ENCODE results near the gene KLK1. TPM values are rescaled to one million over a fixed set of nuclear protein-coding genes. Genes with fewer than 3 reads are reported as not detected.
"Not testable (repeated sequence)": the region's sequence is repeated elsewhere in the genome, so short reads cannot be mapped to it uniquely, and the experiment has no call there.

KLK1 gene
- total RNA-seq, 1 donor: not detected

GRCh38 chr19:50772476-50772875 is 51.1 kb downstream of the KLK1 start:
- Histone ChIP-seq H4K20me1 (ENCODE audit: insufficient read depth, low read length) (no peaks in the 10 kb centered on the region), H3K4me1 (ENCODE audit: insufficient read depth, low read length) (no peaks in the 10 kb centered on the region), H3K27ac (ENCODE audit: low read depth, low read length) (no peak overlapping the region), H3K79me2 (ENCODE audit: insufficient read depth, low read length) (no peaks in the 10 kb centered on the region), H3K9me3 (ENCODE audit: low read depth, low read length) (no peaks in the 10 kb centered on the region), H3K36me3 (ENCODE audit: insufficient read depth, low read length) (no peaks in the 10 kb centered on the region), H3K4me2 (ENCODE audit: insufficient read depth, low read length) (no peak overlapping the region), H3K27me3 (ENCODE audit: insufficient read depth, low read length) (peaks cover 6% of the 10 kb centered on the region), H3K4me3 (ENCODE audit: insufficient read depth, low read length) (no peak overlapping the region), H2AFZ (ENCODE audit: low read length) (no peak overlapping the region)
- no peak for TF ChIP-seq CTCF (IDR thresholded peaks at IDR 0.05; ENCODE audit: extremely low read depth, low read depth, low read length)
- peak; percentile 80 for DNase-seq (ENCODE audit: insufficient read length, low spot score, missing footprints)

- Histone ChIP-seq H3K4me3 (ENCODE audit: insufficient read depth, low read length) (no peak overlapping the region), H2AFZ (ENCODE audit: low read length) (no peak overlapping the region), H3K4me1 (ENCODE audit: insufficient read depth, low read length) (no peaks in the 10 kb centered on the region), H4K20me1 (ENCODE audit: insufficient read depth, low read length) (no peaks in the 10 kb centered on the region), H3K27ac (ENCODE audit: low read depth, low read length) (no peak overlapping the region), H3K79me2 (ENCODE audit: insufficient read depth, low read length) (no peaks in the 10 kb centered on the region), H3K36me3 (ENCODE audit: insufficient read depth, low read length) (no peaks in the 10 kb centered on the region), H3K27me3 (ENCODE audit: insufficient read depth, low read length) (no peaks in the 10 kb centered on the region), H3K4me2 (ENCODE audit: insufficient read depth, low read length) (no peak overlapping the region), H3K9me3 (ENCODE audit: low read depth, low read length) (no peaks in the 10 kb centered on the region)
- no peak for TF ChIP-seq CTCF (IDR thresholded peaks at IDR 0.05; ENCODE audit: extremely low read depth, low read depth, low read length)
- DNase-seq (ENCODE audit: insufficient read length, low spot score, missing footprints): no peak
Observed at GRCh38 chr19:50770888-50771287, 52.7 kb downstream of the KLK1 start.

- H3K36me3 ChIP-seq (ENCODE audit: insufficient read depth, low read length); H4K20me1 ChIP-seq (ENCODE audit: insufficient read depth, low read length); H2AFZ ChIP-seq (ENCODE audit: low read length); H3K27ac ChIP-seq (ENCODE audit: low read depth, low read length); H3K27me3 ChIP-seq (ENCODE audit: insufficient read depth, low read length); DNase-seq (ENCODE audit: insufficient read length, low spot score, missing footprints); H3K4me3 ChIP-seq (ENCODE audit: insufficient read depth, low read length); H3K4me1 ChIP-seq (ENCODE audit: insufficient read depth, low read length); H3K79me2 ChIP-seq (ENCODE audit: insufficient read depth, low read length); H3K4me2 ChIP-seq (ENCODE audit: insufficient read depth, low read length); H3K9me3 ChIP-seq (ENCODE audit: low read depth, low read length): not testable (repeated sequence)
Observed at GRCh38 chr19:50770164-50770563, 53.4 kb downstream of the KLK1 start, which contains the start of gene GPR32. TSS of gene GPR32 (plus strand) at chr19:50770464. CDS start at chr19:50770601, 137 bp downstream.

Small RNA genes lying within 50 kb of the gene (small RNA-seq; reads per million reads assigned to genes)
- gene SNORD88A: 73.5 reads per million, percentile 97 among the genes with 10 or more reads in this experiment
- not detected for gene SNORD88B
- not detected for gene SNORD88C

Other genes with a start within 250 kb of the KLK1 start
- 0.36 TPM in 1 of 2 replicates, not detected in the other for gene SYT3, start 183.9 kb downstream of the KLK1 start, total RNA-seq
- not detected in 2 replicates for gene C19orf81, start 174.3 kb downstream of the KLK1 start, total RNA-seq
- 0.88 and 1.1 TPM in 2 replicates for gene SHANK1, start 104.0 kb downstream of the KLK1 start, total RNA-seq
- gene CLEC11A, start 100.4 kb downstream of the KLK1 start, total RNA-seq: 19.7 and 23.5 TPM in 2 replicates
- not detected in 2 replicates for gene GPR32, start 53.3 kb downstream of the KLK1 start, total RNA-seq
- gene ACP4, start 33.4 kb downstream of the KLK1 start, total RNA-seq: not detected in 2 replicates
- not detected in 2 replicates for gene KLK15, start 9.8 kb upstream of the KLK1 start, total RNA-seq
- not detected in 2 replicates for gene KLK3, start 31.1 kb upstream of the KLK1 start, total RNA-seq
- gene KLK2, start 49.7 kb upstream of the KLK1 start, total RNA-seq: not detected in 2 replicates
- 0.29 TPM in 1 of 2 replicates, not detected in the other for gene KLK4, start 87.6 kb upstream of the KLK1 start, total RNA-seq
- gene KLK5, start 129.3 kb upstream of the KLK1 start, total RNA-seq: not detected in 2 replicates
- not detected in 2 replicates for gene KLK6, start 145.8 kb upstream of the KLK1 start, total RNA-seq
- not detected in 2 replicates for gene KLK7, start 160.1 kb upstream of the KLK1 start, total RNA-seq
- not detected in 2 replicates for gene KLK8, start 177.8 kb upstream of the KLK1 start, total RNA-seq
- gene KLK10, start 195.9 kb upstream of the KLK1 start, total RNA-seq: not detected in 2 replicates
- gene KLK11, start 202.8 kb upstream of the KLK1 start, total RNA-seq: not detected in 2 replicates
- not detected in 2 replicates for gene KLK12, start 211.2 kb upstream of the KLK1 start, total RNA-seq
- not detected in 2 replicates for gene KLK13, start 241.3 kb upstream of the KLK1 start, total RNA-seq